Stimulated activated CD8-positive, alpha-beta memory T cell treated with anti-CD3 and anti-CD28 coated beads, Interleukin-15, amount 100 ng/mL, for 24 hours (primary cell): ENCODE data around the gene SLC1A1.

Experiments used
- DNase-seq: peaks from one replicate; pipeline ENCODE4 v3.0.0-alpha.2; 2020; ENCODE audit warnings: low read depth

The SLC1A1 gene

GRCh38 chr9:4620057-4620765 lies 129.9 kb downstream of the SLC1A1 start:
- DNase-seq = no peak

- no peak for DNase-seq
Observed at GRCh38 chr9:4620881-4621555, 130.8 kb downstream of the SLC1A1 start.

GRCh38 chr9:4622016-4622415 lies 131.7 kb downstream of the SLC1A1 start:
- no peak for DNase-seq

GRCh38 chr9:4630836-4631235 lies 140.6 kb downstream of the SLC1A1 start:
- DNase-seq = no peak
